22Rv1 (cell line): ENCODE measurements around the gene SCN4B.

Experiments
- CTCF ChIP-seq: fragments of 450-650 bp; IDR thresholded peaks from 2 replicates; pipeline ENCODE4 v1.5.1; 2017; ENCODE audit warnings: mild to moderate bottlenecking
- ZFX ChIP-seq: fragments of 450-650 bp; IDR thresholded peaks from 2 replicates; pipeline ENCODE4 v1.6.1; 2017; ENCODE audit warnings: antibody characterized with exemption, borderline replicate concordance

GRCh38 chr11:118128721-118129470 is 23.7 kb downstream of the SCN4B start:
- TF ChIP-seq CTCF (no peak), ZFX (no peak)
